SIG-M5 treated with dmso at 0.1 percent for 504 hours (cell line): ENCODE measurements around the gene IFNGR2.
"Not testable (repeated sequence)": the region's sequence is repeated elsewhere in the genome, so short reads cannot be mapped to it uniquely, and the experiment has no call there.

Source experiments
- DNase-seq: peaks from one replicate; lab custom pipeline; 2025; ENCODE audit not compliant: unreplicated experiment; lab: John Stamatoyannopoulos, UW

The IFNGR2 gene

GRCh38 chr21:33401630-33401992 lies 1.6 kb upstream of the IFNGR2 start:
- peak; percentile 77 for DNase-seq

- DNase-seq, result peak; percentile 98
These were observed 923 bp upstream of the IFNGR2 start for GRCh38 chr21:33402001-33402979.

- DNase-seq, result peak; percentile 65
These were observed 773 bp downstream of the IFNGR2 start for GRCh38 chr21:33403786-33404585.

GRCh38 chr21:33406493-33406892 lies 3.3 kb downstream of the IFNGR2 start:
- DNase-seq, result no peak

GRCh38 chr21:33411949-33412430 lies 8.8 kb downstream of the IFNGR2 start:
- no peak for DNase-seq

- not testable (repeated sequence) for DNase-seq
These were observed 9.2 kb downstream of the IFNGR2 start for GRCh38 chr21:33412439-33412831.

GRCh38 chr21:33412832-33413519 lies 9.8 kb downstream of the IFNGR2 start:
- DNase-seq, result no peak

GRCh38 chr21:33414068-33414467 lies 10.9 kb downstream of the IFNGR2 start:
- DNase-seq, result no peak

- DNase-seq, result no peak
These were observed 11.7 kb downstream of the IFNGR2 start for GRCh38 chr21:33414926-33415325.

- DNase-seq, result no peak
These were observed 15.5 kb downstream of the IFNGR2 start for GRCh38 chr21:33418691-33419090.

GRCh38 chr21:33419538-33420123 lies 16.4 kb downstream of the IFNGR2 start:
- DNase-seq, result no peak

GRCh38 chr21:33421713-33422393 lies 18.6 kb downstream of the IFNGR2 start:
- no peak for DNase-seq

- DNase-seq, result no peak
These were observed 21.0 kb downstream of the IFNGR2 start for GRCh38 chr21:33424214-33424613.

GRCh38 chr21:33425825-33426224 lies 22.6 kb downstream of the IFNGR2 start:
- DNase-seq, result no peak

GRCh38 chr21:33427051-33427450 lies 23.8 kb downstream of the IFNGR2 start:
- DNase-seq, result no peak

- no peak for DNase-seq
These were observed 25.5 kb downstream of the IFNGR2 start for GRCh38 chr21:33428669-33429068.

- DNase-seq, result no peak
These were observed 27.6 kb downstream of the IFNGR2 start for GRCh38 chr21:33430858-33431257.

- no peak for DNase-seq
These were observed 29.3 kb downstream of the IFNGR2 start for GRCh38 chr21:33432496-33432895.

- DNase-seq, result no peak
These were observed 29.8 kb downstream of the IFNGR2 start for GRCh38 chr21:33433001-33433400.

GRCh38 chr21:33433425-33434114 lies 30.4 kb downstream of the IFNGR2 start:
- DNase-seq, result peak; percentile 95
